GM12878 (cell line): Measurements from ENCODE around the gene AP3M1. TPM values are rescaled to one million over a fixed set of nuclear protein-coding genes. Genes with fewer than 3 reads are reported as not detected.

Source experiments
- ATAC-seq: fragments of 200-7000 bp; cut with Tn5 transposase; 3 replicates; pipeline ENCODE4 v1.9.1; 2020; ENCODE audit warnings: mild to moderate bottlenecking, moderate library complexity
- BruUV-seq: library from RNA; stranded (reverse); fragments of 400-500 nt; replicated peaks from 2 replicates; lab custom pipeline; 2021; lab: Mats Ljungman, UMichigan
- CTCF ChIA-PET: fragments of 300-600 bp; sonication (Branson Sonifier 250); formaldehyde crosslinking; extraction: SDS; loops from one replicate; lab custom pipeline; 2021; ENCODE audit warnings: inconsistent platforms; lab: Yijun Ruan, JAX
- POLR2A ChIA-PET: fragments of 350-600 bp; formaldehyde crosslinking; extraction: SDS; loops from one replicate; lab custom pipeline; 2021; ENCODE audit warnings: inconsistent platforms; lab: Charles Lee
- RAD21 ChIA-PET: fragments of 300-600 bp; sonication (Branson Sonifier 250); formaldehyde crosslinking; loops from one replicate; lab custom pipeline; 2023; ENCODE audit warnings: antibody characterized with exemption; ENCODE audit not compliant: unreplicated experiment; lab: Charles Lee
- SMC1A ChIA-PET: fragments of 300-600 bp; sonication (Branson Sonifier 250); formaldehyde crosslinking; loops from one replicate; lab custom pipeline; 2023; ENCODE audit not compliant: unreplicated experiment, uncharacterized antibody; lab: Charles Lee
- DNase-seq: peaks from one replicate; pipeline ENCODE4 v3.0.0-alpha.2; 2011; ENCODE audit warnings: low read depth, low spot score
- FAIRE-seq: peaks from 3 replicates; lab custom pipeline; 2011; peaks lifted over from hg19 to GRCh38; lab: Jason Lieb, UNC
- H2AFZ ChIP-seq: 2 replicates; pipeline ENCODE4 v1.6.0; 2011; ENCODE audit warnings: low read depth, low read length, control low read depth; ENCODE audit not compliant: control insufficient read depth
- H3K27ac ChIP-seq: 2 replicates; pipeline ENCODE4 v1.5.1; 2011; ENCODE audit warnings: control low read depth; ENCODE audit not compliant: control insufficient read depth, insufficient read depth
- H3K27me3 ChIP-seq, 2 experiments: replicated peaks in 1 of 2; 2 replicates each; pipeline versions ENCODE4 v1.6.0 to v1.6.1; 2011; ENCODE audit warnings: low read length in 1 of 2; ENCODE audit not compliant: control insufficient read depth in 2 of 2, insufficient read depth in 2 of 2
- H3K36me3 ChIP-seq, 2 experiments: 2 replicates each; pipeline ENCODE4 v1.5.1; 2011; ENCODE audit warnings: low read length in 1 of 2; ENCODE audit not compliant: control insufficient read depth in 2 of 2, insufficient read depth in 2 of 2
- H3K4me1 ChIP-seq: 2 replicates; pipeline ENCODE4 v1.6.1; 2011; ENCODE audit warnings: mild to moderate bottlenecking, low read length, moderate library complexity, mixed read lengths; ENCODE audit not compliant: control insufficient read depth, insufficient read depth
- H3K4me2 ChIP-seq: 2 replicates; pipeline ENCODE4 v1.6.0; 2011; ENCODE audit warnings: control low read depth; ENCODE audit not compliant: control insufficient read depth, insufficient read depth
- H3K4me3 ChIP-seq: fragments of 200-600 bp; sonication (generic); 2 replicates; pipeline ENCODE4 v1.5.1; 2016
- H3K79me2 ChIP-seq: 2 replicates; pipeline ENCODE4 v1.6.0; 2011; ENCODE audit warnings: low read length; ENCODE audit not compliant: control insufficient read depth, insufficient read depth
- H3K9ac ChIP-seq: 2 replicates; pipeline ENCODE4 v1.8.0; 2011; ENCODE audit warnings: low read length, control low read depth, mixed read lengths; ENCODE audit not compliant: control insufficient read depth, insufficient read depth
- H3K9me3 ChIP-seq: replicated peaks from 3 replicates; pipeline ENCODE4 v1.5.1; 2011; ENCODE audit warnings: mild to moderate bottlenecking, low read length; ENCODE audit not compliant: control insufficient read depth, insufficient read depth
- H4K20me1 ChIP-seq: 2 replicates; pipeline ENCODE4 v1.6.0; 2011; ENCODE audit not compliant: control insufficient read depth, insufficient read depth
- CREM ChIP-seq: IDR thresholded peaks from 2 replicates; pipeline ENCODE4 v1.6.1; 2014; ENCODE audit warnings: antibody characterized with exemption, low read depth
- HSF1 ChIP-seq: fragments of 150-350 bp; IDR thresholded peaks from 2 replicates; pipeline ENCODE4 v1.6.1; 2014; ENCODE audit warnings: mild to moderate bottlenecking, low read depth, low read length
- PBX3 ChIP-seq: IDR thresholded peaks from 2 replicates; pipeline ENCODE4 v1.6.1; 2011; ENCODE audit warnings: mild to moderate bottlenecking, low read depth, low read length, moderate library complexity; ENCODE audit not compliant: insufficient replicate concordance
- POLR2AphosphoS2 ChIP-seq: IDR thresholded peaks from 2 replicates; pipeline ENCODE4 v1.6.1; 2011; ENCODE audit warnings: low read depth, mild to moderate bottlenecking, low read length, improper control_type of control experiment, moderate library complexity
- RAD21 ChIP-seq: IDR thresholded peaks from 2 replicates; pipeline ENCODE4 v1.6.1; 2011; ENCODE audit warnings: mild to moderate bottlenecking, low read depth, low read length, moderate library complexity; ENCODE audit not compliant: insufficient read depth
- WGBS: methylation state at CpG from one replicate; pipeline ENCODE4 v1.1.6; 2016; ENCODE audit warnings: low lambda C conversion rate; ENCODE audit not compliant: insufficient replicate concordance, insufficient coverage; ENCODE audit errors: missing lambda C conversion rate; 5-methylcytosine and 5-hydroxymethylcytosine counted together
- in situ Hi-C: fragments of 300-500 bp; cut with MboI; formaldehyde crosslinking; loops from 9 replicates; pipeline ENCODE4 v1.14.3; 2018; ENCODE audit warnings: mixed read lengths
- intact Hi-C: fragments of 100-400 bp; cut with micrococcal nuclease; formaldehyde crosslinking; loops from one replicate; pipeline ENCODE4 v1.14.2; 2022; ENCODE audit not compliant: unreplicated experiment
- polyA plus RNA-seq, 11 experiments: library from polyadenylated mRNA; depleted of rRNA in 4 of 11; unstranded in 6 of 11; stranded (reverse) in 5 of 11; fragments of >200 nt; fragmentation: Nextera tagmentation in 4 of 11; fragmentation: Illumina TruSeq in 1 of 11; extraction: Ambion mirVana in 4 of 11; extraction: Trizol in 1 of 11; gene quantifications; 1 replicate in 1 of 11; 2 replicates in 10 of 11; pipeline versions ENCODE4 v1.2.1 to v1.2.3, GENCODE V29; 2011 to 2016; ENCODE audit warnings: inconsistent platforms in 2 of 11, missing spikeins in 2 of 11, low read depth in 1 of 11
- total RNA-seq, 4 experiments: library from RNA; depleted of rRNA in 3 of 4; stranded (reverse); fragments of >200 nt in 3 of 4; fragmentation: Illumina TruSeq in 1 of 4; extraction: Trizol in 1 of 4; gene quantifications; 2 replicates each; pipeline versions ENCODE4 v1.2.1 to v1.2.3, GENCODE V29; 2013 to 2021

Gene AP3M1
- total and polyA plus RNA-seq, 10 of the 15 experiments (the other 5 are each of a cell fraction or from before 2014, with no cell fraction given) = 22.1 to 83.4 (median 47.7) TPM

- H3K9me3 ChIP-seq = no peaks in the 10 kb centered on the region
- ChIA-PET POLR2A (interaction anchor here (0.8 to 2.2 kb wide), 4 partner anchors 10 to 16 kb away, joined by 3 to 11 read pairs (median 6); no protein-coding TSS in a partner anchor), RAD21 (interaction anchor here (0.6 to 6.4 kb wide), 6 partner anchors 9 to 61 kb away, joined by 3 to 58 read pairs (median 4); no protein-coding TSS in a partner anchor), CTCF (interaction anchor here (0.6 to 6.4 kb wide), 8 partner anchors 14 to 867 kb away, joined by 3 to 51 read pairs (median 3); no protein-coding TSS in a partner anchor), SMC1A (interaction anchor here (0.9 to 6.6 kb wide), 8 partner anchors 14 to 81 kb away, joined by 3 to 78 read pairs (median 4); no protein-coding TSS in a partner anchor)
- peaks cover 19% of the 10 kb centered on the region for H3K4me1 ChIP-seq
- no peak for ATAC-seq
- in situ Hi-C loops (no loop called here), intact Hi-C loops (loop anchor here (10.0 kb wide), 1 partner anchor 672 kb away; the partner anchor contains the start of gene KAT6B)
- peaks cover 92% of the 10 kb centered on the region for H3K79me2 ChIP-seq
- no TSS peak for BruUV-seq
- peak overlapping the region; percentile 68 for H3K4me3 ChIP-seq
- no peaks in the 10 kb centered on the region for H3K27me3 ChIP-seq
- no peaks in the 10 kb centered on the region for H3K36me3 ChIP-seq
- H3K9ac ChIP-seq = peak overlapping the region; percentile 16; the same call in 1 of the 2 replicates
- no peaks in the 10 kb centered on the region for H4K20me1 ChIP-seq
- DNase-seq = no peak
- peak overlapping the region; percentile 99; the same call in 1 of the 2 replicates for H3K27ac ChIP-seq
- no peak for TF ChIP-seq RAD21
- no peak for TF ChIP-seq HSF1
- TF ChIP-seq POLR2AphosphoS2 = no peak
- TF ChIP-seq CREM = no peak
- TF ChIP-seq PBX3 = no peak
- no peak for FAIRE-seq
- H3K4me2 ChIP-seq = peak overlapping the region; percentile 84
- 63% methylated on average over 4 of the region's 4 CpGs for WGBS
- H2AFZ ChIP-seq = no peak overlapping the region
Measured at GRCh38 chr10:74153123-74153522, 2.5 kb upstream of the AP3M1 start.
